Measurements from ENCODE around the gene LEO1.
"Not testable (repeated sequence)": the region's sequence is repeated elsewhere in the genome, so short reads cannot be mapped to it uniquely, and the experiment has no call there.

LEO1 gene

DNA sequence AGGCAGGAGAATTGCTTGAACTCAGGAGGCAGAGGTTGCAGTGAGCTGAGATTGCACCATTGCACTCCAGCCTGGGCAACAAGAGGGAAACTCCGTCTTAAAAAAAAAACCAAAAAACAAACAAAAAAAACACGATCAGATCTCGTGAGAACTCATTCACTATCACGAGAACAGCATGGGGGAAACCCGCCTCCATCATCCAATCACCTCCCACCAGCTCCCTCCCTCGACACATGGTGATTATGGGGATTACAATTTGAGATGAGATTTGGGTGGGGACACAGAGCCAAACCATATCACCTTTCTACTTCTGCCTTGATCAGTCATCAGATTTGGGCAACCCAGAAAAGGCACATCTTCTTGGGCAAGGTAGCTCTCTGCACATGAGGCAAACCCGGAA is 31.5 kb upstream of the LEO1 start:
- FAIRE-seq: not testable (repeated sequence)

DNA sequence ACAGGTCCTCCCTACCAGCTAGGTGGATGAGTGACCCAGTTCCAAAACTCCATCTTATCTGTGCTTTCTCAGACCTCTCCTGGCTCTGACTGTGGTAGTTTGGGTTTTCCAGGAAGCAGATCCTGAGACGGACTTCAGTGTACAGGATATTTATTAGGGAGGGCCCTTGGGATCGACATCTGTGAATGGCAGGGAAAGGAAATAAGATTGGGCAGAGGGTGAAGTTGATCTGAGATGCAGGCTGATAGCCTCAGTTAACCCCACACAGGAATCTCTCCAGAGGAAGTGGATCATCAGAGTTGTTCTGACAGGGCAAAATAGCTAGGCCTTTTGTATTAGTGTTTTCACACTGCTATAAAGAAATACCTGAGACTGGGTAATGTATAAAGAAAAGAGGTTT is 30.8 kb upstream of the LEO1 start:
- FAIRE-seq: no peak

DNA sequence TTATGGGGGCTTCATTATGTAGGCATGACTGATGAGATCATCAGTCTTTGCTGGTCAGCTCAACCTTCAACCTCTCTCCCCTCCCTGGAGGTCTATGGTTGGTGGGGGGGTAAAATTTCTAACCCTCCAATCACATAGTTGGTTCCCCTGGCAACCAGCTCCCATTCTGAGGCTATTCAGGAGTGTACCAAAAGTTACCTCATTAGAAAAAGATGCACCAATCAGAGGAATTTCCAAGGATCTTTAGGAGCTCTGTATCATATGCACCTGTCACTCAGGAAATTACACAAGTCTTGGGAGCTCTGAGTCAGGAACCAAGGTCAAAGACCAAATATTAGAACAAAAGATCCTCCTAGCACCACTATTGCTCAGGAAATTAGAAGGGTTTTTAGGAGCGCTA is 21.4 kb upstream of the LEO1 start:
- no peak for FAIRE-seq

DNA sequence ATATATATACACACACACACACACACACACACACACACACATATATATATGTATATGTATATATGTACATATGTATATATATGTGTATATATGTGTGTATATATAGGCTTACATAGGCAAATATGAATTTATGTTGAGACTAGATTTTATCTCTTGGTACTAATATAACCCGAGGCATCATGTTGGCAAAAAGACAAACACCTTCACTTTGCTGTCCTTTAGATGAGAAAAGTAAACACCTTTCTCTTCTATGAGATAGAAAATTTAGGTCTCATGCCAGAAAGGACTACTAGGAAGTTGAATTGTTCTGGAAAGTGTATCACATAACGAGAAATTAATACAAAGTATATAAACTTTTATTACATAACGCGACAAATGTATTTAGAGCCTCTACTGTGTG is 19.6 kb upstream of the LEO1 start:
- no peak for FAIRE-seq

DNA sequence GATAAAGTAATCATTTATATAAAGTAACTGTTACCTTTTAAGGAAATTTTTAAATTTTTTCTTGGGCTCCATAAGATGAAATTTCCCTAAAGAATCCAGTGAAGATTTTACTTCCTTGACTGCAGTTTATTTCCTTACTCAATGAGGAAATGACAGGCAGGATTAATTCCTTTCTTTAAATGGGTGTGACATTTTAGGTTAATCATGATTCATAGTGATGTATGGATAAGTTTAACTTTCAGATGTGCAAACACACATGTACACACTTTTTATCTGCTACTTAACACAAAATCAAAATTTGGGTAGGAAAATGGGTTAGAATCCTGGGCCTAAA is 11.2 kb upstream of the LEO1 start:
- FAIRE-seq: no peak

DNA sequence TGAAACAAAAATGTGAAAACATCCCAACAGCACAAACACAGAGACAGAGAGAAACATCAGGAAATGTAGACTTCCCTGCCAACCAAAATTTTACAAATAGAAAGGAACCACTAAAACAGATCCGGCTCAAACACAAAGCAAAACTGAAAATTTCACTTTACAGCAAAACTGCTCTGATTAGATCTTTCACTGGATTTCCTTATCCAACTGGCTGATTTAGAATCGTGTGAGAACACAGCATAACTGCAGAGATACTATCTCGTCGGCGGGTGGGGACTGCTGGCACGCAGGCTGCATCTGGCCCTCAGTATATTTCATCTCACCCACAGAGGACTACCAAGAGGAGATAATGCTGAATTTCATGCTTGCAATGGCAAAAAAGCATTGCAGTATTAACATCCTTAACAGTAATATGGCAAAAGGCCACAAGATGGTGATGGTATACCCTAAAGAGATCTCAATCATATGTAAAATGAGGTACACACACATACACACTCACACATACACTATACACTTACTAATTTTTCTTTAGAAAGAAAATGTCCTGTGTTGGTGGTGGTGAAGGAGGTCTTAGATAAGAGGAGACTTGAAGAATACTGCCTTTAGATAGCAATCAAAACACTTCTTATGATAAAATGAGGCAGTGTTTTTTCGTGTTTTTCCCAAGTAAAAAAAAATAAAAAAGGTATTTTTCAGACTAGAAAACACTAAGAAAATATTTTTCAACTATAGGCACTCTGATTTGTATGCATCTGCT is 10.6 kb upstream of the LEO1 start:
- peak; percentile 89 for FAIRE-seq

DNA sequence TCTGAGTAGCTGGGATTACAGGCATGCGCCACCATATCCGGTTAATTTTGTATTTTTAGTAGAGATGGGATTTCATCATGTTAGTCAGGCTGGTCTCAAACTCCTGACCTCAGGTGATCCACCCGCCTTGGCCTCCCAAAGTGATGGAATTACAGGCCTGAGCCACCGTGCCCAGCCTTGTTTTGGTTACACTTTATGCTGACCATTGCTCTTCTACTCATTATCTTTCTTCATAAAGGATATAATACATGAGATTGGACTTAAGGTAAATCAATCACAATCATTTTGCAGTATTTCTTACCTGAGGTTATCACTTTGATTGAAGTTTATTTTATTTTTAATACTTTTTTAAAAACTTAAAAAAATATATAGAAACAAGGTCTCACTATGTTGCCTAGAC is 2.2 kb upstream of the LEO1 start:
- FAIRE-seq: no peak

DNA sequence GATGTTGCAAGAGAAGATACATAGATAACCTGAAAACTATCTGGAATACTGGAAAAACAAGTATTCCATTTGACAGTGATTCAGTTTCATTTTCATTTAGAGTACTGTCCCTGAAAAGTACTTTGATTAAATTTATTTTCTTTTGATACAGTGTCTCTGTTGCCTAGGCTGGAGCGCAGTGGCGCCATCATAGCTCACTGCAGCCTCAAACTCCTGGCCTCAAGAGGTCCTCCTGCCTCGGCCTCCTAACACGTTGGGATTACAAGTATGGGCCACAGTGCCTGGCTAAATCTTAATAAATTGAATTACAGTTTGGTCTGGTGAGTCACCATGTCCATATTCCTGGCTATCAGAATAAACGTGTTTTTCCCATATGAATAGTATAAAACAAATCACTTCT is 1.6 kb upstream of the LEO1 start:
- no peak for FAIRE-seq

DNA sequence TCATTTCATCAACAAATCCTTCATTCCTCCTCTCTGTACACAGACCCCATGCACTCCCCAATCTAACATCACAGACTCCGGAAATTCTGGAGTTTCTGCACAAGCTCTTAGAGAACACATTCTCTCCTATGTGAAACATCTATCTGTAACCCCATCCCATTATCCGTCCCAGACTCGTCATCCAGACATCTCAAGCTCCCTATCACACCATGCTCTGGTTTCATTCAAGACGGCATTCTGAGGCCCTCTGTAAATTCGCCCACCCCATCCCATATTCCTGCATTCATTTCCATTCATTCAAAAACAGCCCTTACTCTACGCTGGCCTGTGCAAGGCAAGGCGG is 575 bp downstream of the LEO1 start:
- FAIRE-seq: no peak

DNA sequence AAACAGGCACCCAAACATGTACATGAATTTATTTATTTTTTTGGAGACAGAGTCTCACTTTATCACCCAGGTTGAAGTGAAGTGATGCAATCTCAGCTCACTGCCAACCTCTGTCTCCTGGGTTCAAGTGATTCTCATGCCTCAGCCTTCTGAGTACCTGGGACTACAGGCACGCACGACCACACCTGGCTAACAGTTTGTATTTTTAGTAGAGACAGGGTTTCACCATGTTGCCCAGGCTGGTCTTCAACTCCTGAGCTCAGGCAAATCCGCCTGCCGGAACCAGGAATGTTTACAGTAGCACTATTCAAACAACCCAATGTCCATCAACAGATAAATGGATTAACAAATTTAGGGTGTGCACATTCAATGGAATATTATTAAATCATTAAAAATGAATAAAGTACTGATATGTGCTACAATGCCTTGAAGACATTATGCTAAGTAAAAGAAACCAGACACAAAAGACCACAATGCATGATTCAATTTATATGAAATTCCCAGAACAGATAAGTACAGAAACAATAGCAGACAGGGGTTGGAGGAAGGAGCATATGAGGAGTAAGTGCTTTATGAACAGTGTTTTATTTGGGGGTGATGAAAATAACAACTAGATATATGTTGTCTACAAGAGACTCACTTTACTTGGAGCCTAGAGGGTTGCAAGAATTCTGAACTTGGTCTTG is 1.3 kb downstream of the LEO1 start:
- FAIRE-seq: no peak

DNA sequence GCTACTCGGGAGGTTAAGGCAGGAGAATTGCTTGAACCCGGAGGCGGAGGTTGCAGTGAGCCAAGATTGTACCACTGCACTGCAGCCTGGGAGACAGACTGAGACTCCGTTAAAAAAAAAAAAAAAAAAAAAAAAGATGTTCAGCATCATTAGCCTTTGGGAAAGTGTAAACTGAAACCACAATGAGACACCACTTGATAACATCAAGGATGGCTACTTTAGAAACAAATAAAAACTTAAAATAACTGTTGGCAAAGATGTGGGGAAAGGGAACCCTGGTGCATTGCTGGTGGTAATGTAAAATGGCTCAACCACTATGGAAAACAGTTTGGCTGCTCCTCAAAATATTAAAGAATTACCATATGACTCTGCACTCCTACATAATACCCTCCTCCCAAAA is 1.9 kb downstream of the LEO1 start:
- FAIRE-seq: no peak

DNA sequence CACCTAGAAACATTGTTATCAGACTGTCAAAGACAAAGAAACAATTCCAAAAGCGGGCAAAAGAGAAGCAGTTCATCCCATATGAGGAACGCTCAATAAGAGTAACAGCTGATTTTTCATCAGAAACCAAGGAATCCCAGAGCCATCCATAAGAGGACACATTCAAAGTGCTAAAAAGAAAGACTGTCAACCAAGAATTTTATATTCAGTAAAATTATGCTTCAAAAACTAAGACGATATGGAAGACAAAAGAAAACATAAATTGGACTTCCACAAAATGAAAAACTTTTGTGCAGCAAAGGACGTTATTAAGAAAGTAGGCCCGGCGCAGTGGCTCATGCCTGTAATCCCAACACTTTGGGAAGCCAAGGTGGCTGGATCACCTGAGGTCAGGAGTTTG is 4.0 kb downstream of the LEO1 start:
- FAIRE-seq: no peak

DNA sequence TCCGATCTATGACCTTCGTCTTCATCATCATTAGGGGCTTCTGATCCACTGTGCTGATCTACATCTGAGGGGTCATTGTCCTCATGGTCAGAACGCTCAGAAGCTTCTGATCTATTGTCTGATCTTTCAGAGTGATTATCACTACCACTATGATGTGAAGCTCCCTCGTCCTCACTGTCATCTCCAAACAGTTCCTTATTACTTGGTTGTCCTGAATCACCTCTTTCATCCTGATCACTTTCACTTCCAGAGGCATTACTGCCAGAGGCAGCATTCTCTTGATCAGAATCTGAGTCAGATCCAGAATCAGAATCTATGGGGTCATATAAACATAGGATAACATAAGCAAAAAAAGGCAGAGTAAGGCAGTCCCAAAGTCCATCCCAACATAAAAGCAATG is 5.4 kb downstream of the LEO1 start:
- no peak for FAIRE-seq

DNA sequence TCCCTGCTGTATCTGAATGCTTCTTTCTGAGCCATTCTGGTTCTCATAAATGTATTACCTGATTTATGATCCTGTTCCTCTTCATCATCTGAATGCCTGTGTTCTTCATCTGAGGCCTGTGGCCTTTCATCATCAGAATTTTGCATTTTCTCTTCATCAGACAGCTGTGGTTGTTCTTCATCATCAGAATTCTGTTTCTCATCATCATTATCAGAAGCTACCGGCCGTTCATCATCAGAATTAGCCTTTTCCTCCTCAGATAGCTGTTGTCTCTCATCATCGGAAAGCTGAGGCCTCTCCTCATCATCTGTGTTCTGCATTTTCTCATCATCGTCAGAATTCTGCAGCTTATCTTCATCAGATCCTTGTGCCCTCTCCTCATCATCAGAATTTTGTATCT is 5.9 kb downstream of the LEO1 start:
- FAIRE-seq: no peak

DNA sequence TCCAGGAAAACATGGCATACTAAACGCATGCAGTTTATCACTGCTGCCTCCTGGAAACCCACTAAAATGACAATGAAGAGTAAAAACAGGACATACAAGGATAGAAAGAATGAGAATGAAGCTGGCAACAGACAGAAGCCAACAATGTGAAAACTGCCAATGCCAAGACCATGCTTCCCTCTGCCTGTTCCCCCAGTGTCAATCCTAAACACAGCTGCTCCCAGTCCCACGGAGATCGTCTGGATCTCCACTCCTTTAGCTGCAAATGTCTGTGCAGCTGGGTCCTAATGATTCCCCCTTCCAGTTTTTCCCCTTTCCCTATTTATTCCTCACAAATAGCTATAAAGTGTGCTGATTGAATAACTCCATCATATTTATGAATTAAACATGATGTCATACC is 16.1 kb downstream of the LEO1 start:
- FAIRE-seq: no peak

DNA sequence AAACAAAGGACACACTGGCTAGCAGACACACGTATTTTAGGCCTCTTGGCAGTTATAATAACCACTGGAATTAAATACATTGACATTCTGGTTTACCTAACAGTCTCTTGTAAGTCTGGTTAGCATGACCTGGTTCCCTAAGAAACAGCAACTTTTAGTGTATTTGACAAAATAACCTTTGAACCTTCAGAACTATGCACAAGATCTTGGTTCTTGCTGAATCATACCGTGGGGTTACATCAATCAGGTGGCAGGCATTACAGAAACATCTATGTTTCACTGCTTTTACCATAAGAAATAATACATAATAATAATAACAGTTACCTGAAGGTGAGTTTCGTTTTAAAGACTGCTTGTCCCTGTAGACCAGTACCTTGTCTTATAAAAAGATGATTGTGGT is 18.8 kb downstream of the LEO1 start:
- FAIRE-seq: no peak

DNA sequence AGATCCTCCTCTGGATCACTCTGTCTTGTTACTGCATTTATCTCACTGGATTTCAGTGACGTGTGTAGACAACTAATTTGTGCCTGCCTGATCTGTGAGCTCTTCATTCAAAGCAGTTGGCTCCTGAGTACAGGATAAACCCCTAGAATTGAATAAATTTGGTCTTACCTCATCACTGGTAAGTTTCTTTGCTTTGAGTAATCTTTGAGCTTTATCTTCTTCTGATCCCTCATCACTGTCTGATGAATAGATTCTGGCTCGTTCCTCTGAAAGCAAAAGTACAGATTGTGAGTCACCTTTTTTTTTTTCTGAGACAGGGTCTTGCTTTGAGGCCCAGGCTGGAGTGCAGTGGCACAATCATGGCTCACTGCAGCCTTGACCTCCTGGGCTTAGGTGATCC is 24.5 kb downstream of the LEO1 start:
- FAIRE-seq: no peak

DNA sequence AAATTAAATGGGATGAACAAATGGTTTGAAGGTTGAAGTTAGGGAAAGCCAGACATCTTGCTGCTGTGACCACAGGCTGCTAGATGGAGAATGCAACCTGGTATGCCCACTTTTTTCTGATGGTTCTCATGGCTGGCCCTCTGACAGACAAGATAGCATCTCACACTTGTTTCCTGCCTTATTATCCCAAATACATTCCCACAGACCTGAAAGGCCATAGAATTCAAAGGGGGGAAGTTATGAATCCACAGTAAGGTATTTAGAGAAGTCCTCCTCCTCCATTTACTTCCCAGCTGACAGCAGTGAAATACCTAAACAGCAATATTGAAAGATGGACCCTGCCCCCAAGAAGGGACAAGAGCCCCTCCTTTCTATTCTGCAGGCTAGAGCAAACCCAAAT is 32.4 kb downstream of the LEO1 start:
- FAIRE-seq: no peak

DNA sequence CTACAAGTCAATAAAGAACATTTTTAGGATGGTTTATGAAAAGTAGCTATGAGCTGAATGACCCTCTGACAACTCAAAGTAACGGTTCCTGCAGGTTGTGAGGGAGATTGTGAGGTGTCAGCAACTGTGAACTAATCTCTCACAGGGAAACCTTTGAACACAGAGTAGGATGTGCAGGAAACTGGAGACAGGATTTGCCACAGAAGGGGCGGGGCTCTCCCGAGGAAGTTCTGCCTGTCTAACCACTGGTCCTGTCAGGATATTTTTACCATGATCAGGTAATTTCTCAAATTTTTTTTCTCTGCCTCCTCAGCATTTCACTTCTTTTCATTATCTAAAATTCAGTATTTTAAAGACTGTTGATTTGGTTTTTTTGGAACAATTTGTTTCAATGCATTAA is 33.3 kb downstream of the LEO1 start:
- no peak for FAIRE-seq

DNA sequence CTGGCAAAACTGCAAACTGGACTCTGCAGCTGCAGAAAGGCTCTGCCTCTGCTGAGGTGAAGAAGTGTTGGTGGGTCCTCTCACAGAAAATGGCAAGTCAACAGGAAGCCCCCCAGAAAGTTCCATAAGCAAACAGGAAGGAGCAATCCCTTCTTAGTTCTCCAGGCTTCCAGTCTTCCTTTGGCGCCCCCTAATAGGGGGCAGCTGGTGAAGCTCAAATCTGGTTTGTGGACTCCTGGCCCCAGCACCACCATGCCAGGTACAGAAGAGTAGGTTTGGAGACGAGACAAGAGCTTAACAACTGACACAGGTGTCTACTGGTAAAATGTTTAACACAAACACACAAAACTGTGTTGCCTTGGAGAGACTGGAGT is 35.5 kb downstream of the LEO1 start:
- FAIRE-seq: no peak

DNA sequence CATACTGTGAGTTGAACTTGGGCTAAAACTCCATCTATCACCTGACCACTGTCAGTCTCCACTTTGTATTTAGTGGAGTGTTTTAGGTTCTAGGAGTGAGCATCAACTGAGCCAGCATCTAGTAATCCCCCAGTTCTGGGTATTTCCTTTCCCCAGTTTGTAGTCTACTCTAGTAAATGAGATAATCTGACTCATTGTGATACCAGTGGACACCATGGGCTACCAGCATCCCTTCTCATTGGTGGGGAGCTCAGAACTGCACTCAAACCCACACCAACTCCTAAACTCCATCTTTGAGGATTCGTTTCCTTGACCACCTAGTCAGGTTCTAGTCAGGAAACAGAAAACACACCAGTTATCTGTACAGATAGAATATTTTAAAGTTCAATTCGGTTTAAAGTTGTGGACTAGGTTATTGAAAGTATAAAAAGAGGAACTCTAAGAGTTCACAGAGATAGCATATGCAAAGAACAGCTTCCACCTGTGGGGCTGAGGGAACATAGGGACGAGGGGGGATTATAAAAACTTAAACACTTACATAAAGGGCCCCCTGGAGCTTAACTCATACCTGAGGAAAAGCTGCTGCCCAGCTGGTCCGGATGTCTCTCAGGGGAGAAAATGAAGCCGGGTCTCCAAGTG is 36.0 kb downstream of the LEO1 start:
- FAIRE-seq: no peak

DNA sequence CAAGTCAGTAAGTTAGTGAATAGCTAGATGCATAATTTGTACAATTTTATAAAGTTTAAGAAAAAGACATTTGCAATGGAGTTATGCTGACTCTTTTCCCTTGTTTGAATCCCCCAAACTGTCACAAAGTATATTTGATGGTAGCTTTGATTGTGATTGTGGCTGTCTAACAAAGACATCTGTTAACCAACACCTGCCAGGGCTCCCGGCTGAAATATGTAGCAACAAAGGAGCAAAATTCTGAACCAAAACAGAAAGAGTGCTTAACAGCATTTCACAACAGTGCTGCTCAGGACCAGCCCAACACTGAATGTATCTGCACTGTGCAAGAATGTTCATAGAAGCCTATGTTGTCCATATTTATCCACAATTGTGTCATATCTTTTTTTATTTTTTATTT is 39.4 kb downstream of the LEO1 start:
- no peak for FAIRE-seq

DNA sequence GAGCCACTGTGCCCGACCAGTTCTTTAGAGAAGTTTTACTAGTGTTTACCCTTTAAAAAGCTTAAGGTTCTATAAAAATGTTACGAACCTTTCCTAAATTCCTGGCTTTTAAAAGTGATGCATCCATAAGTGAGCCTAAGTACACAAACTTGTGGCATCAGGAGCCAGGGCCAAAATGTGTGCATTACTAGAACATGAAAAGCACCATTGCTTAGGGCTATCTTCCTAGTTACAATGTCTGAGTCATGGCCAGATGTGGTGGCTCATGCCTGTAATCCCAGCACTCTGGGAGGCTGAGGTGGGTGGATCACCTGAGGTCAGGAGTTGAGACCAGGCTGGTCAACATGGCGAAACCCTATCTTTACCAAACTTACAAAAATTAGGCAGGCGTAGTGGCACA is 39.9 kb downstream of the LEO1 start:
- no peak for FAIRE-seq

DNA sequence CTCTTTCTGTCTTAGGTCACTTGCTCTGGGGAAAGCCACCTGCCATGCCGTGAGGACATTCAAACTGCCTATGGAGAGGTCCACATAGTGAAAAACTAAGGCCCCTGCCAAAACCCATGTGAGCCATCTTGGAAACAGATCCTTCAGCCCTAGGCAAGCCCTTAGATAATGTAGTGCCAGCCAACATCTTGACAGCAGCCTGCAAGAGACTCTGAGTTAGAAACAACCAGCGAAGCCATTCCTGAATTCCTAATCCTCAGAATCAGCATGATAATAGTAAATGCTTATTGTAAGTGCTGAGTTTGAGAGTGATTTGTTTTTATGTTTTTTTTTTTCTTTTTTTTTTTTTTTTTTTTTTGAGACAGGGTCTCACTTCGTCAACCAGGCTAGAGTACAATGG is 40.6 kb downstream of the LEO1 start:
- no peak for FAIRE-seq

DNA sequence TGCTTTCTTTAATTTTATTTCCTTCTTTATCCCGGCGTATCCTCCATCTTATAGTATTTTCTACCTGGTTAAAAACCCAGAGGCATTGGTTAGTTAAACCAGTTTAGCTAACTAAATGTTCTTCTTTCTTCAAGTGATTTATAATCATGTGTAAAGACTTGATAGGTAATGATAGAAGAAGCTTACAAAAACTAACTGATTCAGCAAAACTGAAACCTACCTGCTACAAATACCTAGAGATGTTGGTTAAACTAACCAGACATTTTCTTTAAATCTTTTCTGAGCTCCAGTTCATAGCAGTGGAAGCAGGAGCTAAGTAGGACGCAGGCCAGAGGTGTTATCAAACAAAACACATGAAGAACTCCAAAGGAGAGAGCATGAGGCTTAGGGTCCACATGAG is 44.8 kb downstream of the LEO1 start:
- no peak for FAIRE-seq

Measured in G401.6 (cell line).